GM19324 (cell line): Measurements from ENCODE around the gene NENF.
A peak's percentile ranks its signal among the peaks of the same experiment; 100 is the strongest.

ENCODE experiments used
- ATAC-seq: cut with Tn5 transposase; IDR thresholded peaks from one replicate; pipeline ENCODE4 v1.9.1; 2021; ENCODE audit warnings: mild to moderate bottlenecking, moderate library complexity; ENCODE audit not compliant: unreplicated experiment, low FRiP score

Gene NENF

GRCh38 chr1:212430955-212431394 is 1.7 kb upstream of the NENF start:
- ATAC-seq = no peak

- no peak for ATAC-seq
Observed at GRCh38 chr1:212431644-212432043, 1.1 kb upstream of the NENF start.

DNA sequence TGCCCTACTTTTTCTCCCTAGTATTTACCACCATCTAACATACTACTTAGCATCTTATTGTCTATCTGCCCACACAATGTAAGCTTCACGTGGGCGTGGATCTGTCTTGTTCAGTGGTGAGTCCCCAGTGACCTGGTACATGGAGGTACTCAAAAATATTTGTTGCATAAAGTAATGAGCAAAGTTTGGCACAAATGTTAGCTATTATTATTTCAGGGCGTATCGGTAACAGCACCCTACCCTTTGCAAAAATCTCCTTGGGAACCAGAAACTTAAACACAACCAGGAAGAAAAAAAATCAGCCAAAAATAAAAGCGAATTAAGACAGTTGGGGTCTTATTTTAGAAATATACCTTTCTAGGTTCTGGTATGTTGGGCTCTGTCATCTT is 454 bp upstream of the NENF start:
- ATAC-seq = no peak

- no peak for ATAC-seq
Observed at GRCh38 chr1:212433577-212434462, 1.1 kb downstream of the NENF start.

DNA sequence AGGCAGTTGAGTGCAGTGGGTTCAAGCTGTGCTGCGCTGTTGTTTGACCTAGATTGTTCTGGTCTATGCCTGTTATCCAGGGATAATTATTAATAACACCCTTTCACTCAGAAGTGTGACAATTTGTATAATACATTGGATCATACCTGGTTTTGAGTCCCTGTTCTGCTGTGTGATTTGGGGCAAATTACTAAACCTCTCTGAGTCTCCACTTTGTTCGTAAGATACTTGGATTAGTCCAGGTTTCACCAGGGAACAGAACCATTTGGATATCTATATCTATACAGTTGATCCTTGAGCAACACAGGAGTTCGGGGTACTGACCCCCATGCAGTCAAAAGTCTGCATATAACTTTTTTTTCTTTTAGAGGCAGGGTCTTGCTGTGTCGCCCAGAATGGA is 2.3 kb downstream of the NENF start:
- no peak for ATAC-seq

DNA sequence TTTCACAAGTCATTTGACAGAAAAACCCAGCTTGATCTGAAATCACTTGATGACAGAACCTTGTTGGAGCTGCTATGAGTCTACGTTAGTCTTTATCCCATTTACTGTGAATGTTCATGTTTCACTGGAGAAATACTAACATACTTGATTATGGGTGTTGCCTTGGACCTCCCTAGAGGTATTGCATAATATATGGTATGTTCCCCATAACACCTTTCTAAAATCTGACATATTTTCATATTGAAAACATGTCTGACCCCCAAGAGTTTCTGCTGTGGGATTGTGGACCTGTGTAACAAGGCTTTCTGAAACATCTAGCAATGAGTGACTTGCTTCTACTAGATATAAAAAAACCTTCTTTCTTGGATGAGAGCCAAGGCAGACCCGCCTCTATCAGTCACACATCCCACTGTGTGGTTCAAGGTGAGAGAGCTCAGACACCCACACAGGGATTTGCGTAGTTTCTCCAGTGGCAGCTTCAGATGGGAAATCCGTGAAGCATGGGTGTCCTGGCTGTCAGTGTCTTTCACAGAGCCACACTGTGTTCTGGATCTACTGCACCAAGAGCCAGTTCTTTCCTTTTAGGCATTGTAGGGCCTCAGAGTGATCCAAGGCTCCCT is 4.6 kb downstream of the NENF start:
- no peak for ATAC-seq

DNA sequence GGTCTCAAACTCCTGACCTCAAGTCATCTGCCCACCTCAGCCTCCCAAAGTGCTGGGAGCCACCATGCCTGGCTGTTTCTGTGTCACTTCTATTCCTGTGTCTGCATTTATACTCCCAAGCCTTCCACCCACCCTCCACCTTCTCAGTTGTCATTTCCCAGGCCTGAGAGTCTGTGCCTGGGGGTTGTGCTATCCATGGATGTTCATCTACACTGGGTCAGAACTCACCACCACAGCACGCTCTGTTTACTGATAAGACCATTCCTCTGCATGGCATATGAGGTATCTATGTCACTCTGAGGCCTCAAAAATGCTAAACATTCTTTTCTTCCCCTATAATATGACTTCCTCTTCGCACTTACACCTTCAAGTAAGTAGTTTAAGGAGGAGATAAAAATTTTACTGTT is 6.1 kb downstream of the NENF start:
- ATAC-seq = no peak

DNA sequence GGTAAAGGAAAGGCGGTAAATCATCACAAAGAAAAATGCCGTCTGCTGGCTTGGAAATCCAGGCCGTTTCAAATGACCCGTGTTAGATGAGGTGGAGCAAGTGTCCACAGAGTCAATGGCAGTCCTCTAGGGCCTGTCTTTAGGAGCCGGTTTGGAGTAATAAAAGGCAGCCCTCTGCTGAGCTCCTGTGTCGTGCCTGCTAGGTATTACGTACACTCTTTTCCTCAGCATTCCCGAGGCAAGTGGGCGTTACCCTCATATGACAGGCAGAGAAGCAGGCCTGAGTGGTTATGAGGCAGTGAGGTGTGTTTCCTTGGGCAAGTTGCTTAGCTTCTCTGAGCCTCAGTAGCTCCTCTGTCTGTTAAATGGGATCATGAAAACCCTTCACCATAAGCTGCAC is 7.7 kb downstream of the NENF start:
- no peak for ATAC-seq

DNA sequence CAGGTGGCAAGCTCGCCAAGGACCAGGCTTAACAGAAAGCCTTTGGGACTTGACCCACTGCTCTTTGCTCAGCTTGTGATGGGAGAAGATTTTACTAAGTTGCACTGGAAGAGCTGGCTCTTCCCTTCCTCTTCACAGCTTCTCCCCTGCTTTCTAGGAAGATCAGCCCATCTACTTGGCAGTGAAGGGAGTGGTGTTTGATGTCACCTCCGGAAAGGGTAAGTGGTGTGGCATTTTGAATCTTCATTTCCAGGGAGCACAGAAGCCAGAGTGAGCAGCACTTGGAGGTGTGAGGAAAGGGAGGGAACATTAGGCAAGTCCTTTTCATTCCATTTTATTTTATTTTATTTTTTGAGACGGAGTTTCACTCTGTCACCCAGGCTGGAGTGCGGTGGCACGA is 9.7 kb downstream of the NENF start:
- no peak for ATAC-seq

GRCh38 chr1:212446333-212446732 is 13.6 kb downstream of the NENF start:
- no peak for ATAC-seq

DNA sequence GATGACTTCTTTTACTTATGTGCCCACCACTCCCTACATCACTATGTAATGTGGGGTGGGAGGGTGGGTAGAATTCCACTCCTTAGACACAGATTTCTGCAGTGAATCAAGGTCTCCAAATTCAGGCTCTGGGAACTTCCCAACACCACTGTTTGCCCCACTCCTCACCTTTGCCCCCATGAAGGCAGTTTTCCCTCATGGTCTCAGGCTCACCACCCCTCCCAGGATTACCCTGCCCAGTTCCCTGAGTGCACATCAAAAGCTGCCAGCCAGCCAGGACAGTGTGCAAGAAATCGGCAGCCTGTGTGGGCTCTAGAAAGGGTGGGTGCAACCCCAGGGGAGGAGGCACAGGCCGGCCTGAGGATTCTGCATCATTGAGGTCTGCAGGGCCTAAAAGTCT is 14.8 kb downstream of the NENF start:
- ATAC-seq = no peak

DNA sequence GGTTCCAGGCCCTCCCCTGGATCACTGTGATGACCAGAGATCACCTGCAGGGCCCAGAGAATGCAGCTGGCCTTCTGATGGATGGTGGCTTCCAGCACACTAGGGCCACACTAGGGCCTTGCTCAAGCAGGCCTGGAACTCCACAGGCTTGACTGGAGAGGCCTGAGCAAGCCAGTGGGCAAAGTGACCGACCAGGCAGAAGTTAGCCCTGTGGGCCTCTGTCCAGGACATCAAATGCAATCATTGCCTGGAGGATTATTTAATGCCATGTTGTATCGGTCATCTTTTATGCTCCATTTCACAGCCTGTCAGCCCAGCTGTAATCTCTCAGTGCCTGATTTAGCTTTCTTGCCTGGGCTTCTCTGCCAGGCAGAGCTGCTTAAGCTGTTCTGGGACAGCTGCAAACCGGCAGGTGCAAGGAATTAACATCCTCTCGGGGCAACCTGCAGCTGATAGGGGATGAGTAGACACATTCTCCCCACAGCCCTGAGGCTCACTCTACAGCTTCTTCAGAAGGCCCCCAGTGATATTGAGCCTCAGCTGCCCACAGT is 17.7 kb downstream of the NENF start:
- no peak for ATAC-seq

- no peak for ATAC-seq
Observed at GRCh38 chr1:212451416-212452322, 18.9 kb downstream of the NENF start.

- no peak for ATAC-seq
Observed at GRCh38 chr1:212452323-212453155, 19.8 kb downstream of the NENF start.

GRCh38 chr1:212453156-212453857 is 20.6 kb downstream of the NENF start:
- ATAC-seq = no peak

- no peak for ATAC-seq
Observed at GRCh38 chr1:212454741-212455140, 22.0 kb downstream of the NENF start.

DNA sequence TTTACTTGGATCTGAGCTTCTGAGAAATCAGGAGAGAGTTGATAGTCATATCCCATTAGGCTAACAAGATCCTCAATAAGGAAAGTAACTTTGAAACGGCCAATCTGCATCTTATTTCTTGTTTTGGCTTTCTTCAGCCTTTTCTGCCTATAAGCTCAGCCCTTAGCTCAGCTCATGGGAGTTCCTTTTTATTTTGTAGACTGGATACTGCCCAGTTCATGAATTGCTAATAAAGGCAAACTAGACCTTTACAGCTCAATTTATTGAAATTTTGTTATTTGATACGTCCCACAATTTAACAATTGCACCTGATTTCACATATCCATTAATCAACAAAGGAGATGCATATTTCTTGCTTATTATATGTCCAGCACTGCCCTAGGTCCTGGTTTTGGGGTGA is 22.7 kb downstream of the NENF start:
- no peak for ATAC-seq

DNA sequence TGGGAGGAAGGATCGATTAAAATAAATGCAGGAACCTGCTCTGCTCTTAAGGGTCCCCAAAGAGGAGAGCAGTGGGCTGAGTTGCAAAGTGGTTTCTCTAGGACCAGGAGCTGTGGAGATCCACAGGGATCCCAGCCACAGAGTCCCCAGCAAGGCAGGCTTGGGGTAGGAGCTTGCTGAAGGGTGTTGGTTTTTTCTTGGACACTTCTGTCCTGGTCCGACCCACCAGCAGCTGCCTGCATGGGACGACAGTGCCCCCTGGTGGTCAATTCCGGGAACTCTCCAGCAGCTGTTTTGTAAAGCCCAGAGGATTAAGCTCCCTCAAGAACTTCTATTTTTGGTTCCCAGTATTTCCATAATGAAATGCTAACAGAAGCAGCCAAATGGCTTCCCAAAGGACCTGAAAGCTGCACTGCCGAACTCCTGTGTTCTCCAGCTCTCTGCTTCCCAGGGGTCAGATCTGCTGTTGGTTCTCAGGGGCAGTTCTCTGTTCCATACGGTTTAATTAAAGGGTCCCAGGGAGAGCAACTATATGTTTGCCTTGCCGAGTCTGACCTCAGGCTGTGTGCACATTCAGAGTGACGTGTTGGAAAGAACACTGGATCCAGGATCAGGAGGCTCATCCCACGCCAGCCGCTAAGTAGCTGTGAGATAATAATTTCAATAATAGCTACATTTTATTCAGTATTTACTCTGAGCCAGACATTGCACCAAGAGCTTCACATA is 23.2 kb downstream of the NENF start:
- ATAC-seq = peak; percentile 47
